GM21526 (cell line): ENCODE measurements around the gene PDZK1IP1.
"Not testable (repeated sequence)": the region's sequence is repeated elsewhere in the genome, so short reads cannot be mapped to it uniquely, and the experiment has no call there.

Experiments
- ATAC-seq: cut with Tn5 transposase; IDR thresholded peaks from one replicate; pipeline ENCODE4 v1.9.1; 2021; ENCODE audit warnings: moderate library complexity; ENCODE audit not compliant: unreplicated experiment, low FRiP score

PDZK1IP1 gene

GRCh38 chr1:47223921-47224675 is 34.3 kb upstream of the PDZK1IP1 start:
- ATAC-seq: no peak

- no peak for ATAC-seq
Observed at GRCh38 chr1:47223174-47223920, 33.5 kb upstream of the PDZK1IP1 start.

- ATAC-seq: no peak
Observed at GRCh38 chr1:47222476-47222875, 32.6 kb upstream of the PDZK1IP1 start.

- ATAC-seq: no peak
Observed at GRCh38 chr1:47219590-47220220, 29.9 kb upstream of the PDZK1IP1 start.

GRCh38 chr1:47219001-47219400 is 29.2 kb upstream of the PDZK1IP1 start:
- no peak for ATAC-seq

- no peak for ATAC-seq
Observed at GRCh38 chr1:47216278-47217059, 26.6 kb upstream of the PDZK1IP1 start.

GRCh38 chr1:47215713-47216112 is 25.9 kb upstream of the PDZK1IP1 start:
- no peak for ATAC-seq

- ATAC-seq: no peak
Observed at GRCh38 chr1:47214549-47214948, 24.7 kb upstream of the PDZK1IP1 start.

- no peak for ATAC-seq
Observed at GRCh38 chr1:47213230-47213963, 23.6 kb upstream of the PDZK1IP1 start.

GRCh38 chr1:47212636-47213229 is 22.9 kb upstream of the PDZK1IP1 start:
- ATAC-seq: no peak

GRCh38 chr1:47211796-47212269 is 22.0 kb upstream of the PDZK1IP1 start:
- ATAC-seq: no peak

- ATAC-seq: no peak
Observed at GRCh38 chr1:47210666-47211065, 20.8 kb upstream of the PDZK1IP1 start.

GRCh38 chr1:47209725-47210325 is 20.0 kb upstream of the PDZK1IP1 start:
- no peak for ATAC-seq

- no peak for ATAC-seq
Observed at GRCh38 chr1:47209091-47209490, 19.3 kb upstream of the PDZK1IP1 start.

GRCh38 chr1:47208374-47208850 is 18.6 kb upstream of the PDZK1IP1 start:
- no peak for ATAC-seq

GRCh38 chr1:47207803-47208373 is 18.1 kb upstream of the PDZK1IP1 start:
- ATAC-seq: no peak

GRCh38 chr1:47205918-47206317 is 16.1 kb upstream of the PDZK1IP1 start:
- no peak for ATAC-seq

GRCh38 chr1:47203504-47203903 is 13.7 kb upstream of the PDZK1IP1 start:
- ATAC-seq: not testable (repeated sequence)

- no peak for ATAC-seq
Observed at GRCh38 chr1:47201179-47201578, 11.3 kb upstream of the PDZK1IP1 start.
